Mesodermal cell (in vitro differentiated cells): ENCODE data around the gene CENPVL3. TPM values are rescaled to one million over a fixed set of nuclear protein-coding genes. Genes with fewer than 3 reads are reported as not detected.
"Not testable (repeated sequence)": the region's sequence is repeated elsewhere in the genome, so short reads cannot be mapped to it uniquely, and the experiment has no call there.

Experiments
- H3K27ac ChIP-seq: 2 replicates; pipeline ENCODE4 v1.7.0; 2013; ENCODE audit warnings: mild to moderate bottlenecking, low read depth, low read length, moderate library complexity; ENCODE audit not compliant: severe bottlenecking
- H3K36me3 ChIP-seq: 2 replicates; pipeline ENCODE4 v1.7.1; 2013; ENCODE audit warnings: mild to moderate bottlenecking, low read length, moderate library complexity; ENCODE audit not compliant: control insufficient read depth, insufficient read depth
- H3K4me1 ChIP-seq: one replicate; pipeline ENCODE4 v1.7.1; 2013; ENCODE audit warnings: mild to moderate bottlenecking, low read length; ENCODE audit not compliant: insufficient read depth, control insufficient read depth, poor library complexity, severe bottlenecking
- H3K4me3 ChIP-seq: 2 replicates; pipeline ENCODE4 v1.7.0; 2013; ENCODE audit warnings: low read length, control low read depth, mild to moderate bottlenecking; ENCODE audit not compliant: insufficient read depth, poor library complexity, severe bottlenecking; ENCODE audit errors: extremely low read depth
- H3K9me3 ChIP-seq: 2 replicates; pipeline ENCODE4 v1.7.1; 2013; ENCODE audit warnings: mild to moderate bottlenecking, low read length, moderate library complexity; ENCODE audit not compliant: control insufficient read depth
- WGBS, 2 experiments: methylation state at CpG; one replicate each; pipeline ENCODE4 v1.1.5; 2013; ENCODE audit warnings: missing lambda C conversion rate in 2 of 2; ENCODE audit not compliant: insufficient coverage in 2 of 2; 5-methylcytosine and 5-hydroxymethylcytosine counted together
- polyA plus RNA-seq, 2 experiments: library from polyadenylated mRNA; stranded (reverse); fragments of 50-300 nt; gene quantifications; one replicate each; pipeline ENCODE4 v1.2.3, GENCODE V29; 2013

The CENPVL3 gene
- 2.2 TPM for polyA plus RNA-seq (2013, experiment 1 of 2)
- polyA plus RNA-seq (2013, experiment 2 of 2), result 2.5 TPM

DNA sequence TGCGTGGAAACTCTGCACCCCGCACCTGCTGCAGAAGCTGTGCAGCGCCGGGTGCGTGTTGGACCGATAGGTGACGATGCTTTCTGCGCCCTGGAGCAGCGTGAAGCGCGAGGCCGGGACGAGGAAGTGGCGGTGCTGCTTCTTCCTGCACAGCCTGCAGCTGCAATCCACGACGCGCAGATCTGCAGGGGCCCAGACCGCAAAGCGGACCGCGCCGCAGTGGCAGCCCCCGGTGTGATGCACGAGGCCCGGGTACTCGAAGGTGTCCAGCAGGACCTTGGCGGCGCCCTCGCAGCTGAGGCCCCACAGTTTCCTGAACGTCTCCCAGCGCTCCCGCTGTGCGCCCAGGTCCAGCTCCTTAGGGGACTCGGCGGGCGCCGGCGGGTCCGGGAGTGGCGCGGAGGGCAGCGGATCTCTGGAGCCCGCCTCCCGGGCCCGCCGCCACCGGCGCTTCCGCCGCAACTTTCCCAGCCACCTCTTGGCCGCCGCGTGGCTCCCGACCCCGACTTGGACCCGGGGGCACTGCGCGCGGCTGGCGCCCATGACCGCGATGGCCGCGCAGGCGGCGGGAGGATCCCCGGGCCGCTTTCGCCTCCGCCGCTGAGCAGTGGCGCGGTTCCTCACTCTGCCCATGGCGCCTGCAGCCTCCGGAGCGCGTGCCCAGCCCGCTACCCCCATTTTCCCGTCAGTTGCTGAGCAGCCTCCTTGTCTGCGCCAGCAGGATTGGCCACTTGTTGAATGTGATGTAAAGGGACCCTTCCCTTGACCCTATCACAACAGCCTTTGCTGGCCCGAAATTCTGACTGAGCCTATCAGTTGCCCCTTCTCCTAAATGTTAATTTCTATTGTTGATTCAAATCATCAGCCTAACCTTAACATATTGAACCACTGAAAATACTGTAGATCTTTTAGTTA, at the start of gene CENPVL3:
Gene CENPVL3, minus strand, starts transcription at position 672 of the 915 bp plus-strand sequence. Its CDS starts 39 bp downstream, at position 633.
- peak within 1 kb of the TSS; percentile 24 for H3K4me3 ChIP-seq
- no CpG with 5 or more reads among the region's 81 CpGs for WGBS, 2 experiments
- not testable (repeated sequence) for H3K36me3 ChIP-seq, H3K9me3 ChIP-seq, H3K27ac ChIP-seq, H3K4me1 ChIP-seq

- H3K9me3 ChIP-seq, result no peaks in the 10 kb centered on the region
- no CpG with 5 or more reads among the region's 5 CpGs for WGBS, 2 experiments
- H3K36me3 ChIP-seq, result no peaks in the 10 kb centered on the region
- H3K4me3 ChIP-seq, result no peak overlapping the region
- no peak overlapping the region for H3K27ac ChIP-seq
- no peaks in the 10 kb centered on the region for H3K4me1 ChIP-seq
These were observed 47.3 kb upstream of the CENPVL3 start for GRCh38 chrX:51665981-51666380.

DNA sequence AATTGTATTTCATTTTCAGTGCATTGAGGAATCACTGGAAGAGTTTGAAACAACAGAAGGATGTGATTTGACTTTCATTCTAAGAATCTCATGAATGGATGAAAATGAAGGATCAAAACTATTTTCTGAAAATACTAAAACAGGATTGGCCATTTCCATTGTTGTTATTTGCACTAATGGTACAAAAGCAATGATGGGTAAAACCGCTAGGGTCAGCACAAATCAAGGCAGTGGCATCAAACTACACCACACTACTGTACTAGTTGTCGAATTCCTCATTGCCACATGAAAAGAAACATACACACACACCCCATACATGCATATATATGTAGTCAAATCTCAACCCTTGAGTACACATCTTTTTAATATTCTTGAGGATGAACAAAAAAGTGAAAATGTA, 24.7 kb upstream of the CENPVL3 start:
- WGBS, 2 experiments, result no CpG with 5 or more reads among the region's 2 CpGs
- H3K4me3 ChIP-seq, result no peak overlapping the region
- no peaks in the 10 kb centered on the region for H3K9me3 ChIP-seq

DNA sequence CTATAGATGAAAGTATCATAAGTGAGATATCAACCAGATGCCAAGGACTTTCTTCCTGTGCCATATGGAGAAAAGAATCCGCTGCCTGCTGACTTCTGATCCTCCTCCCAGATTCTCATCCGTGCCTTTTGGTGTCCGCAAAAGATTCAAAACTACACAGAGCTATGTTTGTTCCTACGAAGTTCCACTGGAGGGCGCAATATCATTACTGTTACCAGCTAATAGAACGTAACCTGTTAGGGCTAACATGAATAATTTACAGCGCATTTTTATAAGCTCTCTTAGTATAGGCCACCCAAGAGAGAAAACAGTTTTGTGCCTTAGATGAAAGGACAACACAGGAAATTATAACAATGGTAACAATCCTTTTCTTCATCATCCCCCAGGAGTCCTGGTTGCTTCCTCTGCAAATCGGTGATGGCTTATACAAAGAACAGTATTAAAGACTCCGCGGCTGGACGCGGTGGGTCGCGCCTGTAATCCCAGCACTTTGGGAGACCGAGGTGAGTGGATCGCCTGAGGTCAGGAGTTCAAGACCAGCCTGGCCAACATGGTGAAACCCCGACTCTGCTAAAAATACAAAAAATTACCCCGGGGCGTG, 22.8 kb upstream of the CENPVL3 start:
- Histone ChIP-seq H3K4me1 (peaks cover 7% of the 10 kb centered on the region), H3K36me3 (no peaks in the 10 kb centered on the region), H3K9me3 (no peaks in the 10 kb centered on the region), H3K4me3 (no peak overlapping the region), H3K27ac (no peak overlapping the region)
- 67 to 74% methylated on average over 3 to 6 of the region's 19 CpGs for WGBS, 2 experiments

More for the DNA sequence above, 24.7 kb upstream of the CENPVL3 start:
- Histone ChIP-seq H3K4me1 (peaks cover under 1% of the 10 kb centered on the region), H3K36me3 (no peaks in the 10 kb centered on the region), H3K27ac (no peak overlapping the region)

- not testable (repeated sequence) for H3K27ac ChIP-seq, H3K9me3 ChIP-seq, H3K4me1 ChIP-seq, H3K36me3 ChIP-seq, H3K4me3 ChIP-seq
- 80% methylated on average over 1 of the region's 7 CpGs; no CpG with 5 or more reads in 1 of the 2 experiments for WGBS, 2 experiments
These were observed 17.8 kb upstream of the CENPVL3 start for GRCh38 chrX:51636511-51636910.

DNA sequence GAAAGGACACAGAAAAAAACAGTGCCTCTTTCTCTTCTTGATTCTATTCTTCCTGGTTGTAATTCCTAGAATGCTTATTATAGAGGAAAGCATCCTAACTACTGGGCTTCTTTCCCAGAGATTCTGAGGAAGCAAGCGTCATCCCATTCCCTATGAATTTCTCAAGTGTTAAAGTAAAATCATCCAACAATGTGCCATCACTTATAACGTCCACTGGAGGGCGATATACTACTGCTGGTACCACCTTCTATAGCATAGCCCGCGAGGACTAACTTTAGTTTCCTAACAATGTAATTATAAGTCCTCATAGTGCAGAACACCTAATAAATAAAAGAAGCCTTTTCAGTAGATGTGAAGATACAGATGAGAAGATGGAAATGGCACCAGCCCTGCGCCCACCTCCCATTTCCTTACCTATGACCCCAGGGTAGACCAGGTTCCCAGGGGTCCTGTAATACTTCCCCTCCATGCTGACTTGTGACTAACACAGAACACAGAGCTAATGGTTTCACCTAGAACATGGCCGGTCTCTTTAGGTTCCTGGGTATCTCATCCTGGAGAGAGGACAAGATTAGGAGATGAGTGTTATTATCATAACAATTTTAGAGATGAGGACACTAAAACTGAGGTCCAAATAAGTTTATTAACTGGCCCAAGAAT, 4.2 kb downstream of the CENPVL3 start:
- no CpG with 5 or more reads among the region's 7 CpGs for WGBS, 2 experiments
- H3K36me3 ChIP-seq, result no peaks in the 10 kb centered on the region
- H3K4me1 ChIP-seq, result no peaks in the 10 kb centered on the region
- H3K9me3 ChIP-seq, result no peaks in the 10 kb centered on the region
- no peak overlapping the region for H3K4me3 ChIP-seq
- no peak overlapping the region for H3K27ac ChIP-seq

GRCh38 chrX:51608766-51609165, 9.9 kb downstream of the CENPVL3 start:
- Histone ChIP-seq H3K4me1 (peaks cover 4% of the 10 kb centered on the region), H3K9me3 (no peaks in the 10 kb centered on the region), H3K27ac (no peak overlapping the region), H3K36me3 (no peaks in the 10 kb centered on the region), H3K4me3 (no peak overlapping the region)
- WGBS, 2 experiments, result 92% methylated on average over 2 of the region's 2 CpGs; no CpG with 5 or more reads in 1 of the 2 experiments

- Histone ChIP-seq H3K9me3 (no peaks in the 10 kb centered on the region), H3K4me1 (peaks cover 4% of the 10 kb centered on the region), H3K36me3 (no peaks in the 10 kb centered on the region), H3K4me3 (no peak overlapping the region), H3K27ac (no peak overlapping the region)
- 100% methylated on average over 1 of the region's 1 CpG; no CpG with 5 or more reads in 1 of the 2 experiments for WGBS, 2 experiments
These were observed 10.6 kb downstream of the CENPVL3 start for GRCh38 chrX:51608126-51608525.

GRCh38 chrX:51606446-51606845, 12.3 kb downstream of the CENPVL3 start:
- 100% methylated on average over 1 of the region's 2 CpGs; no CpG with 5 or more reads in 1 of the 2 experiments for WGBS, 2 experiments
- no peaks in the 10 kb centered on the region for H3K9me3 ChIP-seq
- H3K4me1 ChIP-seq, result peaks cover 4% of the 10 kb centered on the region
- no peak overlapping the region for H3K27ac ChIP-seq
- H3K36me3 ChIP-seq, result no peaks in the 10 kb centered on the region
- no peak overlapping the region for H3K4me3 ChIP-seq

DNA sequence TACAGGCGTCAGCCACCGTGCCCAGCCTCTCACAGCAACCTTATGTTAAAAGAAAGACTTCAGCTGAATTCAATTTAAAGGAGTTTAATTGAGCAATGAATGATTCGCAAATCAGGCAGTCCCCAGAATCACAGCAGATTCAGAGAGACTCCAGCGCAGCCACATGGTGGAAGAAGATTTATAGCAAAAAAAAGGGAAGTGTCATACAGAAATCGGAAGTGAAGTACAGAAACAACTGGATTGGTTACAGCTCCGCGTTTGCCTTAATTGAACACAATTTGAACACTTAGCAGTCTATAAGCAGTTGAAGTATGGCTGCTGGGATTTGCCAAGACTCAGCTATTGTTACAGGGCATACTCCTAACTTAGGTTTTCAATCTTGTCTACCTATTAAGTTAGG, 19.8 kb downstream of the CENPVL3 start:
- Histone ChIP-seq H3K4me3 (no peak overlapping the region), H3K9me3 (no peaks in the 10 kb centered on the region), H3K4me1 (no peaks in the 10 kb centered on the region), H3K27ac (no peak overlapping the region), H3K36me3 (no peaks in the 10 kb centered on the region)
- WGBS, 2 experiments, result 90 to 93% methylated on average over 3 of the region's 7 CpGs
